Cardiac septum (tissue), 1 donor: Measurements from ENCODE around the gene ADGRB3. TPM values are rescaled to one million over a fixed set of nuclear protein-coding genes. Genes with fewer than 3 reads are reported as not detected.
"Not testable (repeated sequence)": the region's sequence is repeated elsewhere in the genome, so short reads cannot be mapped to it uniquely, and the experiment has no call there.

Experiments
- DNase-seq: peaks from one replicate; pipeline ENCODE4 v3.0.0-alpha.2; 2020; ENCODE audit warnings: low spot score
- intact Hi-C: fragments of 100-400 bp; cut with DNase I; formaldehyde crosslinking; loops from one replicate; pipeline ENCODE4 v1.14.0; 2022
- total RNA-seq: library from RNA; stranded (reverse); fragmentation: NEBNext Ultra II Directional; extraction: Animal tissue kit (Norgen Biotek cat#: 25700); gene quantifications from one replicate; pipeline ENCODE4 v1.2.1, GENCODE V29; 2021
- donor health status: DM: no; HTN: no; CAD: no.

Gene ADGRB3
- total RNA-seq, 1 donor from 2014 or later, result 0.51 TPM

DNA sequence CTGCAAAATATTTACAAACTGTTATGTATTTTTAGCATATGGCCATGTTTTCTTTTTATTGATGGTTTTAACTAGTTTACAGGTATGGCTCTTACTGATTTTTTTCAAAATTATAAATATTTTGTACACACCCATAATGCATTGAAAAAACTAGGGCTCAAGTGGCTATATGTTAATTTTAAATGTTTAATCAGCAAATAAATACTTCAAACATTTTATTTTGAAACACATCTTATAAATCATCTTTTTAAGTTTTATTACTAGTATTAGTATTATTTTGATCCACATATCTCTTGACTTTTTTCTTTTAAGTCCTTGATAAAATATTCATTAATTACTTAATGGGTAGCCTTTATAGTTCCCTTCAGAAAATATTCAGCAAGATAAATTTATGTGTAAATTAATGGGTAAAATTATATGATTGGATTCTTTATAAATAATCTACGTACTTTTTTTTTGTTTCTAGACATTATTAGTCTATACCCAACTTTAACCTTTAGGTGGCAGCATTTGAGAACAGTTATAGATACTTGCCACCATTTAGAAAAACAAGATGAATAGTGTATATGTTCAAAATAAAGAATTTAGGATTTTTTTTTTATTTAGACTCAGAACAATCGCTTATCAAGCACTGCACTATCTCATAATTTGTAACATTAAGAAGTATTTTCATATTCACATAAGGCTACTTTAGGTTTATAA, 241.9 kb downstream of the ADGRB3 start:
- no peak for DNase-seq
- intact Hi-C loops, result loop anchor here (10.0 kb wide), 2 partner anchors 88 to 278 kb away; no protein-coding TSS in a partner anchor

DNA sequence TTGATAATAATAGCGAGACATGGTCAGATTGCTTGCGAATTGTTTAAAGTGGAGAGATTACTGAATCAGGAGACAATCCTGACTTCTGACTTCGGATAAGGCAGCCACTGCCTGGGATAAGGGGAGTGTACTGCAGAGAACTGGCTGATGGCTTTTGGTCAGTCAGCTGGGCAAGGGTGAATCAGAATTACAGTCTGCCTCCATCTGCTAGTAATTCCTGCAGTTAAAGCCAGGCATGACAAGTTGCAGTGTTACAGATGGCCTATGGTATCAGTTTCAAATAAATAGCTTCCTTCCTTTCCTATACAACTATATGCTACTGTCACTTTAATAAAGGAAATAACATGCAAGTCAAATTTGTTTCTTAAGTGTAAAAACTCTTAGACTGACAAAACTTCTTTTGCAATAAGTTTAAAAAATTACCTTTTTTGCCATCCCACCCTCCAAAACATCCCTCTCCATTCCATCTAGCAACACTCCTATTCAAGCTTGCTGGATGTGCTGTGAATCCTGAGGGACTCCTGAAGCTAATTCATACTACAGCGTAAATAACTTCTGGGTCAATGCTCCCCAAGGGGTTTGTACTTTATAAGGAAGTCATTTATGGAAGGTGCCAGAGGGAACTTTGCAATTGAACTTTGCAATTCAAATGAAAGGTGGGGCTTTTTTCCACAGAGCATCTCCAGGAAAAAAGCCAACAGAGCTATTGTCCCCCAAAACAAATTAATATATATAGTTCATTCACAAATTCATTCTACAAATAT, 245.2 kb downstream of the ADGRB3 start:
- DNase-seq, result no peak
- intact Hi-C loops, result no loop called here

- intact Hi-C loops, DNase-seq: not testable (repeated sequence)
Measured at GRCh38 chr6:68883325-68883724, 248.2 kb downstream of the ADGRB3 start.

GRCh38 chr6:68891419-68891818, 256.3 kb downstream of the ADGRB3 start:
- intact Hi-C loops, result no loop called here
- no peak for DNase-seq

DNA sequence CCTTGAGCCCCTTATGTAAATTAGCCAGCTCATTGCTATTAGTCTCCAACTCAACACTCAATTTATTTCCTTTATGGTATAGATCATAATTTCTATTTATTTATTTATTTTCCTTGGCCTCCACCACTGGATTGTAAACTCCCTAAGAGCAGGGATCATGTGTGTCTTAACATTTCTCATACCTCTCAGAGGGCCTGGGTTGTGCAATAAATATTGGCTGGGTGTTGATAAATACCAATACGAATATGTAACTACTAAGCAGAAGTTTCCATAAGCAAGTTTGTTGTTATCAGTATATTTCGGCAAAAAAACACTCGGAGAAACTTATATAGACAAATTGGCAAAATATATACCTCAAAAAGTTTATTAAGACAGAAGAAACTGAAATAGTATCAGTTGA, 257.4 kb downstream of the ADGRB3 start:
- intact Hi-C loops, result no loop called here
- no peak for DNase-seq

DNA sequence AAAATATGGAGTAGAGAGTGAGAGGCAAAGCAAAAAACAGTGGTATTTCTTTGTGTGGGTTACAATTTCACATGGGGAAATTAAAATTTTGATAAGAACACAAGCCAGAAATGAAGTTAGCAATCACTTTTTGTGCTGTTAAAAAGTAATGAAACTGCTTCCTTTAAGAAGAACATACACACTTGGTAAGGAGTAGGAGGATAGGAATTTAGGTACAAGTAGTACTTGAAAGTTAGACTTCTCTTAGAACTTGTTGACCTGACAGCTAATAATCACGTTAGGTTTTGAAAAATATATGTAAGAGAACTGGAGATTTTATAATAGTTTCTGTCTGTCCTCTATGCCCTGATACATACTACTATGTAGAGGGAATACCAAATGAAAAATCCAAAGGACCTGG, 260.8 kb downstream of the ADGRB3 start:
- intact Hi-C loops, result no loop called here
- no peak for DNase-seq

DNA sequence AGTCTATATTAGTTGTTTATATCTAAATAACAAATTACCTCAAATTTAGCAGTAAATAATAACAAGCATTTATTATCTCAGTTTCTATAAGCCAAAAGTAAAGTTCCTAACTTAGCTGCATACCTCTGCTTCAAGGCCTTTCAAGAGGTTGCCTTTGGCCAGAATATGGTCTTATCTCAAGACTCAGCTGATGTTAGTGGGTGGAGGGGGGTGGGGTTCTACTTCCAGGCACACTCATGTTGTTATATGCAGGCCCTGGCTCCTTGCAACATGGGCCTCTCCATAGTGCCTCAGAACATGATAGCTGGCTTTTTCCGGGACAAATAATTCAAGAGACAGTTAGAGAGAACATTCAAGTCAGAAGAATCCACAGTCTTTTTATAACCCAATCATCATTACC, 266.0 kb downstream of the ADGRB3 start:
- intact Hi-C loops, result no loop called here
- no peak for DNase-seq

DNA sequence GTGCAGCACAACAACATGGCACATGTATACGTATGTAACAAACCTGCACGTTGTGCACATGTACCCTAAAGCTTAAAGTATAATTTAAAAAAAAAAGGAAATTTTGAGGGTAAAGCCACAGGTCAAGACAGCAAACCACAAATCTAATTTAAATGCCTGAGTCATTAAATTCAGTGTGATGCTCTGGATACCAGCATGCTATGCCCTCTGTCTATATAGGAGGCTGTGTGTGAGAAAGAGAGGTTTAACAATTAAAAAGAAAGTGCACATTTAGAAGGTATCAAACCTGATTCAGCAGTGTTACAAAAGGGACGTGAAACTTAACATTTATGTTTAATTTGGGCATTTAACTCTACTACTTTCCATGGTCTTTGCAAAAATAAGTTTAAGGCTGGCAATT, 276.3 kb downstream of the ADGRB3 start:
- no peak for DNase-seq
- intact Hi-C loops, result no loop called here

DNA sequence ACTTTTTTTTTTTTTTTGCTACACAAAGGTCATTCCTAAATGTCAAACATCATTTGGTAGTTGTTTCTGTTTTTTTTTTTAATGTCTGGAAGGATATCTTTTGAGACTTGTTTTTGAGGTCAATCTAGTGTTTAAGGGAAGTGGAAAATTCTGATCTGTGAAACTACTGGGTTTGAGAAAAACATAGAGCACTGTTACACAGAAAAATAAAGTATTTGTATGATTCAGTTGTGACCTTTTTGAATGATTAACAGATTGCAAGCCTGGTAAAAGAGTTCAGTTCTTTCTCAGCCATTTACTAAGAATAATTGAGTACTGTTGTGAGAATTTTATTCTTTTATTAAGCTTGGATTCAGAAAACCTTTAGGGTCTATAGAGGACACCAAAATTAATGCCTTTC, 276.7 kb downstream of the ADGRB3 start:
- DNase-seq, result no peak
- intact Hi-C loops, result no loop called here

DNA sequence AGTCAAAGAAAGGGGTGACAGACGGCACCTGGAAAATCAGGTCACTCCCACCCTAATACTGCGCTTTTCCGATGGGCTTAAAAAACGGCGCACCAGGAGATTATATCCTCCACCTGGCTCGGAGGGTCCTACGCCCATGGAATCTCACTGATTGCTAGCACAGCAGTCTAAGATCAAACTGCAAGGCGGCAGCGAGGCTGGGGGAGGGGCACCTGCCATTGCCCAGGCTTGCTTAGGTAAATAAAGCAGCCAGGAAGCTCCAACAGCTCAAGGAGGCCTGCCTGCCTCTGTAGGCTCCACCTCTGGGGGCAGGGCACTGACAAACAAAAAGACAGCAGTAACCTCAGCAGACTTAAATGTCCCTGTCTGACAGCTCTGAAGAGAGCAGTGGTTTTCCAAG, 277.7 kb downstream of the ADGRB3 start:
- intact Hi-C loops, DNase-seq: not testable (repeated sequence)

DNA sequence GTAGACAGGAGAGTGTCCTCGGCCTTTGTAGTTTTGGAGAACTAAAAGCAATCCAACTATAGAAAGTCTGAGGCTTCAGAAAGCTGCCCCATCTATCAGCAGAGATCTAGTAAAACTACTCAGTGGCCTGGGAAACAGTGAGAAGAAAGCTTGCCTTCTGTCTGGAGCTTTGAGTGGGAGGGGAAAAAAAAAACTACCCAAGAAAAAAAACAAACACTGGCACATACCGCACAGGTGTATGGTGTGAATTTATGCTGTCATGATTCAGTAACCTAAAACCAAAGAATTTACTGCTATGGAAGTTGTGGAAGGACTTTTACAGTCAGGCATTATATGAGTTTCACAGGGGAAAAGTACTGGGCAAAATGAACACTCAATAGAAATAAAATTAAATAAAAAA, 280.5 kb downstream of the ADGRB3 start:
- DNase-seq, result no peak
- intact Hi-C loops, result no loop called here

DNA sequence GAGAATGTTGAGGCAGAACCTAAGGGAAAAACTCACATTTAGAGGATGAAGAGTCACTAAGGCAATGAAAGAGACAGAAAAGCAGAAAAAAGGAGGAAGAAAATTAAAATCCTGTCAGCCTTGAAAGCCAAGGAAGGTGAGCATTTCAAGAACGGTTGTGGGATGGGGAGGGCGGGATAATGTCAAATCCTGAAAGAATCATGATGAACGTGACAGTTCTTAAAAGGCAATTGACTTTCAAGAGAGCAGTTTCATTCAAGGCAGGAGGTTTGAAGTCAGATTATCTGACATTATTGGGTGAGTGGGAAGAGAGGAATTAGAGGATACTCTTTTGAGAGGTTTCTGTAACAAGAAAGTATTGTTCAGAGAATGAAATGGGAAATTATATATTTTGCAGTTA, 284.5 kb downstream of the ADGRB3 start:
- intact Hi-C loops, result no loop called here
- no peak for DNase-seq

DNA sequence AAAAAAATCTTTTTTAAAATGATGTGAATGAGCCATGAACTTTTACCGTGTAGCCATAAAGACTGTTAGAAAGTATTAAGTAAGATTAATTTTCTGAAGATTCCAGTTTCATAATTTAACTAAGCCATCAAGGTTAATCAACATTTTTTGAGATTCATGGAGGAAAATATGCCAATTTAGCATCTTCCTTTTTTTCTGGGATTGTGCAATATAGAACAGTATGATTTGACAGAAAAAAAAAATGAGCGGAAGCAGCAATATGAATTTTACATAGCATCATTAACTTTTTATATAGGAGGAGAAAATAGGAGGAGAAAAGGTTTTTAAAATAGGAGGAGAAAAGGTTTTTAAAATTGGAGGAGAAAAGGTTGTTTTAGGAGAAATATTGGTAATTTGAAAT, 306.3 kb downstream of the ADGRB3 start:
- no peak for DNase-seq
- intact Hi-C loops, result no loop called here

- DNase-seq, result no peak
- intact Hi-C loops, result no loop called here
Measured at GRCh38 chr6:68947721-68948120, 312.6 kb downstream of the ADGRB3 start.

GRCh38 chr6:68951270-68951669, 316.2 kb downstream of the ADGRB3 start:
- intact Hi-C loops, result no loop called here
- no peak for DNase-seq

DNA sequence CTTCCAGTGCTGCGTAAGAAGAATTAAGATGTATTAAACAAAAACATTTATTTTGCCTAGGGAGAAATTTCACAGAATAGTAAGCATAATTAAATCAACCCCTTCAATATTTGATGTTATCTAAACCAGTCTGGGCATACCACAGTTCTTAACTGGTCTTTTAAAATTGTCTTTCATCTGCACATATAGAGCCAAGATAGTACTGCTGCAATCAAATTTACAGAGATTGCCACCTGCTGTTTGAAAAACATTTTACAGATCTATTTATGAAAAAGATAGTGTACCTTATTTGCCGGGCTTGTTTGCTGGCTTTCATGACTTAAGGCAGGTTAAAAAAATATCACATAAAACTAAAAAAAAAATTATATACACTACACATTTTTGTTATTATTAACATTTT, 323.2 kb downstream of the ADGRB3 start:
- intact Hi-C loops, result no loop called here
- no peak for DNase-seq

DNA sequence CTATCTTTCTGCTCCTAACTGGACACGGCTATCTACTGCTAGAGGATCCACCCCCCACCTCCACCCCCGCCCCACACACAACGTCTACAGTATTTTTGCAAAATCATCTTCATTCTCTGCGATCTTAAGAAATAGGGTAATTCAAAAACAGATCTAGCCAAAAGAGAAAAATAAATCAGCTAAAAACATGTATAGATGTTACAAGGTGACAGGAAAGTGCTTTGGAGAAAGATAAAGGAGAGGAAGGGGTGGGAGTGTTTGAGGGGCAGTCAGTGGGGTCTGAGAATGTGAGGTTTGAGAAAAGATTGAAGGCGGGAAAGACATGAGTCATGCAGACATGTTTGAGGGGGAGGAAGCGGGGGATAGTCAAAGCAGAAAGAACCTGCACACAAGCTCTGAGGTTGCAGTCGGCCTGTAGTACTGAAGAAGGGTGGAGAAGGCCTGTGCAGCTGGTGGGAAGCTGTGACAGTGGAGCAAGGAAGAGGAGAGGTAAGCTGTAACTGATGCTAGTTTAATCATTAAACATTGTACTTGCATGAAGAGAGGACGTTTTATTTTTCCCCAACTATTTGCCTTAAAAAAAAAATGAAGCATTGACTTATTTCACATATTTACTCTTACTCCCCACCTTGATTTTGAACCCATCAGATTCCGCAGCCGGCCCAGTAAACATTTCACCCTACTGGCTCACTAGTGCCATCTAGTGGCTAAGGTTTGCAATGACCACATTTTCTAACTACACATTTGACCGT, 332.6 kb downstream of the ADGRB3 start:
- no peak for DNase-seq
- intact Hi-C loops, result loop anchor here (10.0 kb wide), 2 partner anchors 93 to 333 kb away; partner anchors contain the start of gene ADGRB3

- DNase-seq, result no peak
- intact Hi-C loops, result loop anchor here (10.0 kb wide), 2 partner anchors 93 to 333 kb away; partner anchors contain the start of gene ADGRB3
Measured at GRCh38 chr6:68968301-68968649, 333.2 kb downstream of the ADGRB3 start.

DNA sequence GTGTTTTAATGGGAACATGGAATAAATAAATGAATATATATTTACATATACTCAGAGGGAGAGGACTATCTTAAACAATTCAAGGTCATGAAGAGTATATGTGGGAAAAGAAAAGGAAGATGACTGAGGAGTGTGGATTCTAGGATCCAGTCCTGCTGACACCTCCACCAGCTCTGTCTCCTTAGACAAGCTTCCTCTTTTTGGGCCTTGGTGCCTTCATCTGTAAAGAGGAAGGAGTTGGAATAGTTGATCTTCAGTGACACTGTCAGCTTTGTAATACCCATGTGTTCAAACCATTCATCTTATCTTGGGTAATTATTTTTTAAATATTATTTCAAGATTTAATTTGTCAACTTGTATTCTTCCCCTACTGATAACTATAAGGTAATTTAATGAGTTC, 338.0 kb downstream of the ADGRB3 start:
- no peak for DNase-seq
- intact Hi-C loops, result loop anchor here (10.0 kb wide), 1 partner anchor 172 kb away; no protein-coding TSS in a partner anchor

GRCh38 chr6:68975064-68975463, 340.0 kb downstream of the ADGRB3 start:
- intact Hi-C loops, result loop anchor here (10.0 kb wide), 1 partner anchor 170 kb away; no protein-coding TSS in a partner anchor
- DNase-seq, result no peak
